Hepatocyte (in vitro differentiated cells): ENCODE data around the gene A3GALT2. TPM values are rescaled to one million over a fixed set of nuclear protein-coding genes. Genes with fewer than 3 reads are reported as not detected.

Experiments used
- DNase-seq: peaks from one replicate; pipeline ENCODE4 v3.0.0-alpha.2; 2016; ENCODE audit warnings: low spot score
- H2AFZ ChIP-seq: fragments of 200-600 bp; sonication (generic); 2 replicates; pipeline ENCODE4 v1.6.0; 2016; ENCODE audit warnings: antibody characterized with exemption, mild to moderate bottlenecking
- H3K27ac ChIP-seq: fragments of 200-600 bp; sonication (generic); 2 replicates; pipeline ENCODE4 v1.5.1; 2016; ENCODE audit warnings: mild to moderate bottlenecking
- H3K27me3 ChIP-seq: fragments of 200-600 bp; sonication (generic); 2 replicates; pipeline ENCODE4 v1.6.1; 2016
- H3K36me3 ChIP-seq: fragments of 200-600 bp; sonication (generic); replicated peaks from 2 replicates; pipeline ENCODE4 v1.5.1; 2016; ENCODE audit warnings: low read depth; ENCODE audit not compliant: insufficient read depth
- H3K4me1 ChIP-seq: fragments of 200-600 bp; sonication (generic); 2 replicates; pipeline ENCODE4 v1.5.1; 2016; ENCODE audit warnings: mild to moderate bottlenecking, moderate library complexity; ENCODE audit not compliant: insufficient read depth
- H3K4me2 ChIP-seq: fragments of 200-600 bp; sonication (generic); 2 replicates; pipeline ENCODE4 v1.6.0; 2016
- H3K4me3 ChIP-seq: fragments of 200-600 bp; sonication (generic); 2 replicates; pipeline ENCODE4 v1.5.1; 2016; ENCODE audit warnings: mild to moderate bottlenecking
- H3K79me2 ChIP-seq: fragments of 200-600 bp; sonication (generic); 2 replicates; pipeline ENCODE4 v1.6.0; 2017; ENCODE audit warnings: mild to moderate bottlenecking
- H3K9me2 ChIP-seq: fragments of 200-600 bp; sonication (generic); replicated peaks from 2 replicates; pipeline ENCODE4 v1.6.0; 2017; ENCODE audit warnings: mild to moderate bottlenecking; ENCODE audit not compliant: insufficient read depth
- H3K9me3 ChIP-seq: fragments of 200-600 bp; sonication (generic); 2 replicates; pipeline ENCODE4 v1.5.1; 2016; ENCODE audit warnings: low read depth, mild to moderate bottlenecking
- H4K20me1 ChIP-seq: fragments of 200-600 bp; sonication (generic); 2 replicates; pipeline ENCODE4 v1.6.0; 2016; ENCODE audit warnings: mild to moderate bottlenecking; ENCODE audit not compliant: insufficient read depth, poor library complexity, severe bottlenecking
- CTCF ChIP-seq: fragments of 200-600 bp; sonication (generic); IDR thresholded peaks from 2 replicates; pipeline ENCODE4 v1.5.1; 2016; ENCODE audit warnings: antibody characterized with exemption, mild to moderate bottlenecking; ENCODE audit not compliant: poor library complexity
- EZH2 ChIP-seq: fragments of 200-600 bp; sonication (generic); IDR thresholded peaks from 2 replicates; pipeline ENCODE4 v1.6.1; 2016; ENCODE audit warnings: antibody characterized with exemption, mild to moderate bottlenecking, borderline replicate concordance
- EZH2phosphoT487 ChIP-seq: fragments of 200-600 bp; sonication (generic); IDR thresholded peaks from one replicate; pipeline ENCODE4 v1.6.1; 2018; ENCODE audit warnings: antibody characterized with exemption, mild to moderate bottlenecking, low read depth, moderate library complexity; ENCODE audit not compliant: unreplicated experiment, severe bottlenecking
- WGBS: methylation state at CpG from one replicate; pipeline ENCODE4 v1.1.6; 2016; ENCODE audit warnings: low lambda C conversion rate; ENCODE audit errors: missing lambda C conversion rate; 5-methylcytosine and 5-hydroxymethylcytosine counted together
- polyA plus RNA-seq: library from polyadenylated mRNA; unstranded; fragments of >200 nt; fragmentation: Nextera tagmentation; extraction: Ambion mirVana; gene quantifications from 2 replicates; pipeline ENCODE4 v1.2.1, GENCODE V29; 2016
- total RNA-seq: library from RNA; depleted of rRNA; stranded (reverse); fragments of >200 nt; gene quantifications from 2 replicates; pipeline ENCODE4 v1.2.3, GENCODE V29; 2014

Gene A3GALT2
- total and polyA plus RNA-seq, 2 experiments from 2014 or later, result not detected

- Histone ChIP-seq H2AFZ (peak overlapping the region; percentile 95), H3K27ac (peak overlapping the region; percentile 96), H3K9me3 (no peaks in the 10 kb centered on the region), H3K4me3 (peak overlapping the region; percentile 80), H3K36me3 (no peaks in the 10 kb centered on the region), H3K79me2 (peaks cover 39% of the 10 kb centered on the region), H3K9me2 (no peaks in the 10 kb centered on the region), H3K4me2 (peak overlapping the region; percentile 97), H3K4me1 (peaks cover 31% of the 10 kb centered on the region), H3K27me3 (no peaks in the 10 kb centered on the region), H4K20me1 (peaks cover 26% of the 10 kb centered on the region)
- DNase-seq, result no peak
- no peak for TF ChIP-seq CTCF
- no peak for TF ChIP-seq EZH2phosphoT487
- TF ChIP-seq EZH2, result no peak
- 40% methylated on average over 6 of the region's 6 CpGs for WGBS
These were observed 29.8 kb upstream of the A3GALT2 start for GRCh38 chr1:33350611-33351280.

- Histone ChIP-seq H3K4me3 (peak overlapping the region; percentile 80), H2AFZ (peak overlapping the region; percentile 95), H3K9me3 (no peaks in the 10 kb centered on the region), H3K4me1 (peaks cover 39% of the 10 kb centered on the region), H3K79me2 (peaks cover 46% of the 10 kb centered on the region), H3K27me3 (no peaks in the 10 kb centered on the region), H3K27ac (peak overlapping the region; percentile 96), H4K20me1 (peaks cover 33% of the 10 kb centered on the region), H3K36me3 (no peaks in the 10 kb centered on the region), H3K4me2 (peak overlapping the region; percentile 97), H3K9me2 (no peaks in the 10 kb centered on the region)
- 2% methylated on average over 71 of the region's 104 CpGs for WGBS
- peak; percentile 95 for DNase-seq
- no peak for TF ChIP-seq EZH2
- no peak for TF ChIP-seq EZH2phosphoT487
- no peak for TF ChIP-seq CTCF
These were observed 29.1 kb upstream of the A3GALT2 start for GRCh38 chr1:33349778-33350610.

- Histone ChIP-seq H3K27ac (peak overlapping the region; percentile 96), H3K9me3 (no peaks in the 10 kb centered on the region), H2AFZ (no peak overlapping the region), H4K20me1 (peaks cover 39% of the 10 kb centered on the region), H3K79me2 (peaks cover 54% of the 10 kb centered on the region), H3K27me3 (no peaks in the 10 kb centered on the region), H3K4me2 (peak overlapping the region; percentile 93), H3K9me2 (no peaks in the 10 kb centered on the region), H3K4me1 (peaks cover 47% of the 10 kb centered on the region), H3K36me3 (no peaks in the 10 kb centered on the region), H3K4me3 (peak overlapping the region; percentile 92)
- DNase-seq, result peak; percentile 75
- no peak for TF ChIP-seq EZH2phosphoT487
- no peak for TF ChIP-seq EZH2
- TF ChIP-seq CTCF, result no peak
- 3% methylated on average over 14 of the region's 78 CpGs for WGBS
These were observed 28.3 kb upstream of the A3GALT2 start for GRCh38 chr1:33349081-33349759.
